H1 (cell line): ENCODE data around the gene CPO. TPM values are rescaled to one million over a fixed set of nuclear protein-coding genes. Genes with fewer than 3 reads are reported as not detected.

Experiments used
- ASH2L ChIP-seq: fragments of 200-600, 300-600 bp; sonication (generic); IDR thresholded peaks from one replicate; pipeline ENCODE4 v1.7.1; 2017; ENCODE audit warnings: low read length
- CTBP2 ChIP-seq: IDR thresholded peaks from 2 replicates; pipeline ENCODE4 v1.7.0; 2011; ENCODE audit warnings: borderline replicate concordance, mild to moderate bottlenecking, moderate library complexity, mixed read lengths, low read length; ENCODE audit not compliant: insufficient read depth, insufficient read length
- EZH2 ChIP-seq: fragments of 200-600 bp; sonication (generic); IDR thresholded peaks from 2 replicates; pipeline ENCODE4 v1.7.1; 2012; ENCODE audit warnings: low read depth, mild to moderate bottlenecking, moderate library complexity, low read length, inconsistent platforms; ENCODE audit not compliant: severe bottlenecking
- GABPA ChIP-seq: IDR thresholded peaks from 2 replicates; pipeline ENCODE4 v1.6.1; 2011; ENCODE audit warnings: mild to moderate bottlenecking, low read length, moderate library complexity, borderline replicate concordance; ENCODE audit not compliant: insufficient read depth
- SIRT6 ChIP-seq: IDR thresholded peaks from one replicate; pipeline ENCODE4 v1.7.1; 2012; ENCODE audit warnings: low read length, inconsistent platforms
- SUZ12 ChIP-seq: fragments of 200-600 bp; sonication (generic); IDR thresholded peaks from 2 replicates; pipeline ENCODE4 v1.6.1; 2012; ENCODE audit warnings: mild to moderate bottlenecking, inconsistent platforms, low read length, moderate library complexity, mixed read lengths
- polyA plus RNA-seq, 7 experiments: library from polyadenylated mRNA; depleted of rRNA in 3 of 7; stranded (reverse) in 5 of 7; unstranded in 2 of 7; fragments of >200 nt in 5 of 7; fragments of 200-250 nt in 2 of 7; gene quantifications; 1 replicate in 5 of 7; 2 replicates in 1 of 7; 4 replicates in 1 of 7; pipeline versions ENCODE4 v1.2.1 to v1.2.3, GENCODE V29; 2011 to 2013; ENCODE audit warnings: missing spikeins in 2 of 7, mixed read lengths in 2 of 7
- total RNA-seq: library from RNA; stranded (reverse); fragmentation: NEBNext Ultra II Directional; extraction: Animal tissue kit (Norgen Biotek cat#: 25700); gene quantifications from 2 replicates; pipeline ENCODE4 v1.2.1, GENCODE V29; 2021
- TF ChIP-seq, protein P1 (sequence below): fragments of 300-600 bp; sonication (generic); IDR thresholded peaks from 2 replicates; pipeline ENCODE4 v1.7.1; 2012; ENCODE audit warnings: low read length, moderate library complexity, mild to moderate bottlenecking, inconsistent platforms; ENCODE audit not compliant: insufficient replicate concordance
- TF ChIP-seq, protein P2 (sequence below): IDR thresholded peaks from 2 replicates; pipeline ENCODE4 v1.6.1; 2012; ENCODE audit warnings: inconsistent platforms

Gene CPO
- total and polyA plus RNA-seq, 2 of the 8 experiments (the other 6 are each of a cell fraction or from before 2014, with no cell fraction given) = 1.3 TPM

DNA sequence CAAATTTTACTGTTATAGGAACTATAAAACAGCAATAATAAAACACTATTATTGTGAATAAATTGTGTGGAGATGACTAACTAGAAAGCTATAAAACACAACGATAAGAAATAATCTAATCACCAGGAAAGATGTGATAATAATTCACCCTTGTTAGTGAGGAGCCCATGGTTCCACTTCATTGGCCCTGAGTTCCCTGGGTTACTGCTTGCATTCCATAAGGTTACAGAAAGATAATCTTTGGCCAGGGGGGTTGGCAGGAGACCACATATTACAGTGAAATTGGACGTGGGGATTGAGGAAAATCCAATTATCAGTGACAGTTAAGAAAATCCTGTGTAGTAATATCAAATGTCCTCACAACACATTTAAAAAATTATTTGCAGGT is 2.5 kb upstream of the CPO start (continued):
- TF ChIP-seq, protein P1, sequence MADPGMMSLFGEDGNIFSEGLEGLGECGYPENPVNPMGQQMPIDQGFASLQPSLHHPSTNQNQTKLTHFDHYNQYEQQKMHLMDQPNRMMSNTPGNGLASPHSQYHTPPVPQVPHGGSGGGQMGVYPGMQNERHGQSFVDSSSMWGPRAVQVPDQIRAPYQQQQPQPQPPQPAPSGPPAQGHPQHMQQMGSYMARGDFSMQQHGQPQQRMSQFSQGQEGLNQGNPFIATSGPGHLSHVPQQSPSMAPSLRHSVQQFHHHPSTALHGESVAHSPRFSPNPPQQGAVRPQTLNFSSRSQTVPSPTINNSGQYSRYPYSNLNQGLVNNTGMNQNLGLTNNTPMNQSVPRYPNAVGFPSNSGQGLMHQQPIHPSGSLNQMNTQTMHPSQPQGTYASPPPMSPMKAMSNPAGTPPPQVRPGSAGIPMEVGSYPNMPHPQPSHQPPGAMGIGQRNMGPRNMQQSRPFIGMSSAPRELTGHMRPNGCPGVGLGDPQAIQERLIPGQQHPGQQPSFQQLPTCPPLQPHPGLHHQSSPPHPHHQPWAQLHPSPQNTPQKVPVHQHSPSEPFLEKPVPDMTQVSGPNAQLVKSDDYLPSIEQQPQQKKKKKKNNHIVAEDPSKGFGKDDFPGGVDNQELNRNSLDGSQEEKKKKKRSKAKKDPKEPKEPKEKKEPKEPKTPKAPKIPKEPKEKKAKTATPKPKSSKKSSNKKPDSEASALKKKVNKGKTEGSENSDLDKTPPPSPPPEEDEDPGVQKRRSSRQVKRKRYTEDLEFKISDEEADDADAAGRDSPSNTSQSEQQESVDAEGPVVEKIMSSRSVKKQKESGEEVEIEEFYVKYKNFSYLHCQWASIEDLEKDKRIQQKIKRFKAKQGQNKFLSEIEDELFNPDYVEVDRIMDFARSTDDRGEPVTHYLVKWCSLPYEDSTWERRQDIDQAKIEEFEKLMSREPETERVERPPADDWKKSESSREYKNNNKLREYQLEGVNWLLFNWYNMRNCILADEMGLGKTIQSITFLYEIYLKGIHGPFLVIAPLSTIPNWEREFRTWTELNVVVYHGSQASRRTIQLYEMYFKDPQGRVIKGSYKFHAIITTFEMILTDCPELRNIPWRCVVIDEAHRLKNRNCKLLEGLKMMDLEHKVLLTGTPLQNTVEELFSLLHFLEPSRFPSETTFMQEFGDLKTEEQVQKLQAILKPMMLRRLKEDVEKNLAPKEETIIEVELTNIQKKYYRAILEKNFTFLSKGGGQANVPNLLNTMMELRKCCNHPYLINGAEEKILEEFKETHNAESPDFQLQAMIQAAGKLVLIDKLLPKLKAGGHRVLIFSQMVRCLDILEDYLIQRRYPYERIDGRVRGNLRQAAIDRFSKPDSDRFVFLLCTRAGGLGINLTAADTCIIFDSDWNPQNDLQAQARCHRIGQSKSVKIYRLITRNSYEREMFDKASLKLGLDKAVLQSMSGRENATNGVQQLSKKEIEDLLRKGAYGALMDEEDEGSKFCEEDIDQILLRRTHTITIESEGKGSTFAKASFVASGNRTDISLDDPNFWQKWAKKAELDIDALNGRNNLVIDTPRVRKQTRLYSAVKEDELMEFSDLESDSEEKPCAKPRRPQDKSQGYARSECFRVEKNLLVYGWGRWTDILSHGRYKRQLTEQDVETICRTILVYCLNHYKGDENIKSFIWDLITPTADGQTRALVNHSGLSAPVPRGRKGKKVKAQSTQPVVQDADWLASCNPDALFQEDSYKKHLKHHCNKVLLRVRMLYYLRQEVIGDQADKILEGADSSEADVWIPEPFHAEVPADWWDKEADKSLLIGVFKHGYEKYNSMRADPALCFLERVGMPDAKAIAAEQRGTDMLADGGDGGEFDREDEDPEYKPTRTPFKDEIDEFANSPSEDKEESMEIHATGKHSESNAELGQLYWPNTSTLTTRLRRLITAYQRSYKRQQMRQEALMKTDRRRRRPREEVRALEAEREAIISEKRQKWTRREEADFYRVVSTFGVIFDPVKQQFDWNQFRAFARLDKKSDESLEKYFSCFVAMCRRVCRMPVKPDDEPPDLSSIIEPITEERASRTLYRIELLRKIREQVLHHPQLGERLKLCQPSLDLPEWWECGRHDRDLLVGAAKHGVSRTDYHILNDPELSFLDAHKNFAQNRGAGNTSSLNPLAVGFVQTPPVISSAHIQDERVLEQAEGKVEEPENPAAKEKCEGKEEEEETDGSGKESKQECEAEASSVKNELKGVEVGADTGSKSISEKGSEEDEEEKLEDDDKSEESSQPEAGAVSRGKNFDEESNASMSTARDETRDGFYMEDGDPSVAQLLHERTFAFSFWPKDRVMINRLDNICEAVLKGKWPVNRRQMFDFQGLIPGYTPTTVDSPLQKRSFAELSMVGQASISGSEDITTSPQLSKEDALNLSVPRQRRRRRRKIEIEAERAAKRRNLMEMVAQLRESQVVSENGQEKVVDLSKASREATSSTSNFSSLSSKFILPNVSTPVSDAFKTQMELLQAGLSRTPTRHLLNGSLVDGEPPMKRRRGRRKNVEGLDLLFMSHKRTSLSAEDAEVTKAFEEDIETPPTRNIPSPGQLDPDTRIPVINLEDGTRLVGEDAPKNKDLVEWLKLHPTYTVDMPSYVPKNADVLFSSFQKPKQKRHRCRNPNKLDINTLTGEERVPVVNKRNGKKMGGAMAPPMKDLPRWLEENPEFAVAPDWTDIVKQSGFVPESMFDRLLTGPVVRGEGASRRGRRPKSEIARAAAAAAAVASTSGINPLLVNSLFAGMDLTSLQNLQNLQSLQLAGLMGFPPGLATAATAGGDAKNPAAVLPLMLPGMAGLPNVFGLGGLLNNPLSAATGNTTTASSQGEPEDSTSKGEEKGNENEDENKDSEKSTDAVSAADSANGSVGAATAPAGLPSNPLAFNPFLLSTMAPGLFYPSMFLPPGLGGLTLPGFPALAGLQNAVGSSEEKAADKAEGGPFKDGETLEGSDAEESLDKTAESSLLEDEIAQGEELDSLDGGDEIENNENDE = no peak
- TF ChIP-seq, protein P2, sequence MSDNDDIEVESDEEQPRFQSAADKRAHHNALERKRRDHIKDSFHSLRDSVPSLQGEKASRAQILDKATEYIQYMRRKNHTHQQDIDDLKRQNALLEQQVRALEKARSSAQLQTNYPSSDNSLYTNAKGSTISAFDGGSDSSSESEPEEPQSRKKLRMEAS = no peak
- TF ChIP-seq CTBP2 = no peak
- no peak for TF ChIP-seq EZH2
- TF ChIP-seq GABPA = no peak
- TF ChIP-seq SIRT6 = no peak
- no peak for TF ChIP-seq ASH2L
- TF ChIP-seq SUZ12 = no peak
